Measurements from ENCODE around the gene REX1BD.

- TF ChIP-seq POLR2AphosphoS5 (IDR thresholded peaks at IDR 0.05; ENCODE audit: low read depth, low read length) = no peak
- TF ChIP-seq REST (IDR thresholded peaks at IDR 0.05; ENCODE audit: low read depth) = no peak
- no peak for TF ChIP-seq SRF (IDR thresholded peaks at IDR 0.05; ENCODE audit: low read depth)
- TF ChIP-seq POLR2A (IDR thresholded peaks at IDR 0.05; ENCODE audit: borderline replicate concordance, extremely low read depth, insufficient read depth, insufficient read length) = no peak
- no peak for TF ChIP-seq CTCF (IDR thresholded peaks at IDR 0.05 in 2 of 3, conservative IDR thresholded peaks at IDR 0.05 in 1 of 3; ENCODE audit: borderline replicate concordance in 1 of 3, insufficient read depth in 1 of 3, low read depth in 2 of 3, low read length in 2 of 3)
- no peak for TF ChIP-seq EZH2 (IDR thresholded peaks at IDR 0.05)
Observed at GRCh38 chr19:18606281-18607225, 18.0 kb downstream of the REX1BD start, which contains the start of gene CRLF1.

Measured in HCT116 (cell line).